ENCODE measurements around the gene ZFP69B. TPM values are rescaled to one million over a fixed set of nuclear protein-coding genes. Genes with fewer than 3 reads are reported as not detected.

The ZFP69B gene
- total RNA-seq = 1 to 10 TPM; 5.4 to 5.9 TPM

GRCh38 chr1:40449684-40450494 is at the start of gene ZFP69B:
TSS of gene ZFP69B (plus strand) at chr1:40450476. CDS start at chr1:40450962, 486 bp downstream.
- CTCF ChIA-PET = interaction anchor here (0.6 to 2.2 kb wide), 5 partner anchors 45 to 306 kb away, joined by 3 to 9 read pairs (median 5); no protein-coding TSS in a partner anchor
- Mint-ChIP-seq H3K27me3 (no peaks in the 10 kb centered on the region), H3K27ac (peak within 1 kb of the TSS; percentile 82), H3K9me3 (peaks cover 48% of the 10 kb centered on the region), H3K4me1 (peaks cover 23% of the 10 kb centered on the region), H3K4me3 (peak within 1 kb of the TSS; percentile 78), H3K36me3 (ENCODE audit: low read depth) (peaks cover 57% of the 10 kb centered on the region)
- peak; percentile 90 for DNase-seq
- POLR2A ChIA-PET = interaction anchor here (0.9 to 2.5 kb wide), 15 partner anchors 9 to 309 kb away, joined by 3 to 14 read pairs (median 4); partner anchors contain the start of genes EXO5, SMAP2, ZFP69 and ZMPSTE24

- peak overlapping the region; percentile 54 for H3K27ac Mint-ChIP-seq
- no peak for DNase-seq
- no peaks in the 10 kb centered on the region for H3K9me3 Mint-ChIP-seq
- H3K27me3 Mint-ChIP-seq = no peaks in the 10 kb centered on the region
- H3K4me1 Mint-ChIP-seq = peaks cover 79% of the 10 kb centered on the region
- H3K36me3 Mint-ChIP-seq (ENCODE audit: low read depth) = peaks cover 55% of the 10 kb centered on the region
- ChIA-PET POLR2A (interaction anchor here (28.4 kb wide), 1 partner anchor 20 kb away, joined by 997 read pairs; the partner anchor contains the start of gene SMAP2), CTCF (interaction anchor here (0.8 to 3.8 kb wide), 4 partner anchors 17 to 323 kb away, joined by 3 to 24 read pairs (median 16); partner anchors contain the start of gene SMAP2)
- H3K4me3 Mint-ChIP-seq = peak overlapping the region; percentile 1
Measured at GRCh38 chr1:40401473-40402201, 48.6 kb upstream of the ZFP69B start.

DNA sequence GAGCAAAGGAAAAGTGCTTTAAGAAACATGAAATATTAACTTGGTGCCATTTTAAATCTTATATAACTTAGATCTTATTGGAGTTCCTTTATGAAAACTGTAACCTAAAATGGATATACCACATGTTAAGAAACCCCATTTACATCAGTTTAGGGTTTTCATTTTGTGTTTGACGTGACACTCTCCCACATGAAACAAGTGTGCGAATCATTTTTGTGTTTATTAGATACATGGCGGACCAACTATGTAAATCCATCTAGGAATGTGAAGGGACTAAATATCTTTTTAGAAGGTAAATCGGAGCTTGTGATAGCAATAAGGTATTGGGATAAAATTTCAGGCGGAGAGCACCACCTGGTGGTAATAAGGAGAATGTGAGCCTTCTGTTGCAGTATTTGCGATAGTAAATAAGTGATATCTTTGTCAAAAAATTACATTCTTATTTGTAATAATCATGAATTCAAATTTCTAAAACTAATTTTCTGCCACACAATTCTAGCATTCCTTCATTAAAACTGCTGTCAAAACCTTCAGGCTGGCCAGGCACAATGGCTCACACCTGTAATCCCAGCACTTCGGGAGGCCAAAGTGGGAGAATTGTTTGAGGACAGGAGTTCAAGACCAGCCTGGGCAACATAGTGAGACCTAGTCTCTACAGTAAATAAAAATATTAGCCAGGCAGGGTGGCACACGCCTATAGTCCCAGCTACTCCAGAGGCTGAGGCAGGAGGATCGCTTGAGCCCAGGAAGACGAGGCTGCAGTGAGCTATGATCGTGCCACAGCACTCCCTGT is 45.4 kb upstream of the ZFP69B start:
- H3K27ac Mint-ChIP-seq = peak overlapping the region; percentile 17
- H3K4me1 Mint-ChIP-seq = peaks cover 54% of the 10 kb centered on the region
- CTCF ChIA-PET = interaction anchor here (0.6 to 5.4 kb wide), 27 partner anchors 12 to 444 kb away, joined by 3 to 59 read pairs (median 5); partner anchors contain the start of genes COL9A2, RLF, SMAP2 and ZFP69B
- POLR2A ChIA-PET = interaction anchor here (0.6 to 28.4 kb wide), 6 partner anchors 10 to 163 kb away, joined by 3 to 997 read pairs (median 4); partner anchors contain the start of genes COL9A2 and SMAP2
- H3K36me3 Mint-ChIP-seq (ENCODE audit: low read depth) = peaks cover 55% of the 10 kb centered on the region
- DNase-seq = peak; percentile 47
- no peaks in the 10 kb centered on the region for H3K27me3 Mint-ChIP-seq
- H3K9me3 Mint-ChIP-seq = no peaks in the 10 kb centered on the region
- no peak overlapping the region for H3K4me3 Mint-ChIP-seq

DNA sequence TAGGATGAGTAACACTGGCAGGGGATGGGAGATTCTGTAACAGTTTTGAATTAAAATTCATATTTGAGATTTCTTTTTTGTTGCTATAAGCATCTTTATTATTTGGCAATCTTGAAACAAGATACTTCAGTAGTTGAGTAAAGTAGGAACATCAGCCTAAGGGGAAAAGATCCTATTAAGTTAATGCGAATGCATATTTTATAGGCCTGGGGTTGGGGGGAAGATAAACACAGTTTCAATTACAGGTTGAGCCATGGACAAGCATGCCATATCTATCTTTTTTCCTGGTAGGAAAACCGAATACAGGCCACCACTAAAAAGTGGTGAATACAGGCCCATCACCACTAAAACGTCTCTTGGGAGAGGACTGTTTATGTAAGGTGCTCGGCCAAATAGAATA is 44.5 kb upstream of the ZFP69B start:
- H3K9me3 Mint-ChIP-seq = no peaks in the 10 kb centered on the region
- no peak for DNase-seq
- peak overlapping the region; percentile 9 for H3K27ac Mint-ChIP-seq
- H3K4me1 Mint-ChIP-seq = peaks cover 45% of the 10 kb centered on the region
- H3K27me3 Mint-ChIP-seq = no peaks in the 10 kb centered on the region
- ChIA-PET POLR2A (interaction anchor here (0.6 to 28.4 kb wide), 2 partner anchors 24 to 164 kb away, joined by 3 to 997 read pairs; partner anchors contain the start of gene SMAP2), CTCF (interaction anchor here (1.1 to 5.4 kb wide), 12 partner anchors 13 to 263 kb away, joined by 3 to 59 read pairs (median 19); partner anchors contain the start of genes SMAP2 and ZMPSTE24)
- H3K4me3 Mint-ChIP-seq = no peak overlapping the region
- peaks cover 55% of the 10 kb centered on the region for H3K36me3 Mint-ChIP-seq (ENCODE audit: low read depth)

DNA sequence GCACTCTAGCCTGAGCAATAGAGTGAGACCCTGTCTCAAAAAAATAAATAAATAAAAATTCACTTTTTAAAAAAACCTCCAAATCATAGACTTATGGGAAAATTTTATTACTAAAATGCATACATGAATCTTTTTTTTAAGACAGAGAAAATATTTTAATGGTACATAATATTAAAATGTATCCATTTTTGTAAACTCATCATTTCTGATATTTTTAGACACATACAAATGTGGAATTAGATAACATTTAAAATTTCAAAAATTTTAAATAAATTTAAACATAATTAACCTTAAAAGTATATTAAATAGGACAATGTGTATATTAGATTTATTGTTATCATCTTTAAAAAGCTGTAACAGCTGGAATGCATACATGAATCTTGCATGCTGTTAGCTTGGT is 42.8 kb upstream of the ZFP69B start:
- CTCF ChIA-PET = interaction anchor here (0.6 to 5.4 kb wide), 5 partner anchors 69 to 268 kb away, joined by 3 to 34 read pairs (median 3); no protein-coding TSS in a partner anchor
- no peak for DNase-seq
- no peak overlapping the region for H3K27ac Mint-ChIP-seq
- no peak overlapping the region for H3K4me3 Mint-ChIP-seq
- peaks cover 59% of the 10 kb centered on the region for H3K36me3 Mint-ChIP-seq (ENCODE audit: low read depth)
- H3K9me3 Mint-ChIP-seq = no peaks in the 10 kb centered on the region
- peaks cover 30% of the 10 kb centered on the region for H3K4me1 Mint-ChIP-seq
- no peaks in the 10 kb centered on the region for H3K27me3 Mint-ChIP-seq
- POLR2A ChIA-PET = interaction anchor here (28.4 kb wide), 1 partner anchor 26 kb away, joined by 997 read pairs; the partner anchor contains the start of gene SMAP2

DNA sequence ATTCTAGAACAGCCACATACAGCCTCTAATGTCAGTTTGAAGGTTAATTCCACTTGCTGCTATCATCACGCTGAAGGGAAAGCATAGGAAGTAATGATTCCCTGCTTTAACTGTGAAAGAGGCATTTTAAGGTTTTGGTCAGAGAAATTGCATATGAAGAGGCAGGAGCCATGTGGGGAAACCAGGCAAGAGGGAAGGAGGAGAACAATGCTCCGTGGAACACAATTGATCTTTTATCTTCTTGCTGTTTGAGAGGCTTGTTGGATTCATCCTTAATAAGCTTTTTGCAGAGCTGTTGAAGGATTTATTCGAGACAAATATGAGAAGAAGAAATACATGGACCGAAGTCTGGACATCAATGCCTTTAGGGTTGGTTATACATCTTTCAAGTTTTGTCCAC is 40.8 kb upstream of the ZFP69B start:
- Mint-ChIP-seq H3K27me3 (no peaks in the 10 kb centered on the region), H3K4me3 (no peak overlapping the region), H3K9me3 (no peaks in the 10 kb centered on the region), H3K36me3 (ENCODE audit: low read depth) (peaks cover 72% of the 10 kb centered on the region), H3K27ac (no peak overlapping the region), H3K4me1 (peaks cover 24% of the 10 kb centered on the region)
- POLR2A ChIA-PET = interaction anchor here (1.3 kb wide), 1 partner anchor 23 kb away, joined by 4 read pairs; no protein-coding TSS in a partner anchor
- CTCF ChIA-PET = no interaction called here
- no peak for DNase-seq

GRCh38 chr1:40411294-40411693 is 39.0 kb upstream of the ZFP69B start:
- Mint-ChIP-seq H3K27me3 (no peaks in the 10 kb centered on the region), H3K36me3 (ENCODE audit: low read depth) (peaks cover 83% of the 10 kb centered on the region), H3K4me1 (peaks cover 18% of the 10 kb centered on the region), H3K4me3 (no peak overlapping the region), H3K27ac (no peak overlapping the region), H3K9me3 (no peaks in the 10 kb centered on the region)
- CTCF ChIA-PET = interaction anchor here (0.8 to 1.5 kb wide), 3 partner anchors 69 to 259 kb away, joined by 3 to 7 read pairs (median 4); no protein-coding TSS in a partner anchor
- no peak for DNase-seq
- POLR2A ChIA-PET = no interaction called here

DNA sequence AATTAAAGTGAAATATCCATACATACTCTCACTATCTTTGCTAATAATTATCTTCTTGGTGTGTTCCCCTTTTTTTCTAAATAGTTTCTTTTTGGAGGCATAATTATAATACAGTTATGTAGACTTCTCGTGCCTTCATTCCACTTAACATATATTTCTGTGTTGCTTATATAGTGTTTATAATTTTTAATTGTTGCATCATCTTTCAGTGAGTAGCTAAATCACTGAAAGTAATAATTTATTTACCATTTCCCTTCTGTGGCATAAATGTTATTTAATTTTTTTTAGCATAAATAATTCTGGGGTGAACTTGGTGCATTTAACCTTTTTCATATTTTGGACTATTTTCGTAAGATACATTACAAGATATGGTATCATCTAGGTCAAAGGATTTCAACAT is 38.4 kb upstream of the ZFP69B start:
- ChIA-PET POLR2A (no interaction called here), CTCF (interaction anchor here (1.1 to 1.5 kb wide), 2 partner anchors 73 to 260 kb away, joined by 3 to 7 read pairs; no protein-coding TSS in a partner anchor)
- Mint-ChIP-seq H3K27ac (no peak overlapping the region), H3K4me1 (peaks cover 18% of the 10 kb centered on the region), H3K36me3 (ENCODE audit: low read depth) (peaks cover 83% of the 10 kb centered on the region), H3K4me3 (no peak overlapping the region), H3K9me3 (no peaks in the 10 kb centered on the region), H3K27me3 (no peaks in the 10 kb centered on the region)
- no peak for DNase-seq

GRCh38 chr1:40413527-40414252 is 36.6 kb upstream of the ZFP69B start:
- Mint-ChIP-seq H3K4me1 (peaks cover 20% of the 10 kb centered on the region), H3K36me3 (ENCODE audit: low read depth) (peaks cover 93% of the 10 kb centered on the region)
- CTCF ChIA-PET = interaction anchor here (3.0 kb wide), 1 partner anchor 99 kb away, joined by 7 read pairs; no protein-coding TSS in a partner anchor

DNA sequence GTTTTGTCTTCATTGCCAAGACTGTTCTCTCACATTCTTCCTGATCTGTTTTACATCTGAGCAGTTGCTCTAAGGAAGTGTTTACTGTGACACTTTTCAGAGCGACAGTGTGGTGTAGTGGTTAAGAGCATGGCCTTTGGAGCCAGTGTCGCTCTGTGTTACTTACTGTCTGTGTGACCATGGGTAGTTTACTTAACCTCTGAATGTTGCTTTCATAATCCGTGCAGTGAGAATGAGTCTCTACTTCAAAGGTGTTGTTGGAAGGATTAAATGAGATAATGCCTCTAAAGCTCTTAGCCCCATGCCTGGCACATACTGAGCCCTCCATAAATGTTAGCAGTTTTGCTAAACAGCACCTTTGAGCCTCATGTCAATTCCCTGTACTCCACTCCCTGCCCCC is 35.9 kb upstream of the ZFP69B start:
- POLR2A ChIA-PET = no interaction called here
- CTCF ChIA-PET = interaction anchor here (3.0 kb wide), 1 partner anchor 99 kb away, joined by 7 read pairs; no protein-coding TSS in a partner anchor
- no peaks in the 10 kb centered on the region for H3K9me3 Mint-ChIP-seq
- H3K4me3 Mint-ChIP-seq = no peak overlapping the region
- DNase-seq = no peak
- peaks cover 91% of the 10 kb centered on the region for H3K36me3 Mint-ChIP-seq (ENCODE audit: low read depth)
- peak overlapping the region; percentile 11 for H3K27ac Mint-ChIP-seq
- H3K4me1 Mint-ChIP-seq = peaks cover 20% of the 10 kb centered on the region
- no peaks in the 10 kb centered on the region for H3K27me3 Mint-ChIP-seq

More at GRCh38 chr1:40413527-40414252, 36.6 kb upstream of the ZFP69B start:
- POLR2A ChIA-PET = no interaction called here
- Mint-ChIP-seq H3K27ac (peak overlapping the region; percentile 66), H3K27me3 (no peaks in the 10 kb centered on the region), H3K4me3 (no peak overlapping the region), H3K9me3 (no peaks in the 10 kb centered on the region)
- DNase-seq = no peak

DNA sequence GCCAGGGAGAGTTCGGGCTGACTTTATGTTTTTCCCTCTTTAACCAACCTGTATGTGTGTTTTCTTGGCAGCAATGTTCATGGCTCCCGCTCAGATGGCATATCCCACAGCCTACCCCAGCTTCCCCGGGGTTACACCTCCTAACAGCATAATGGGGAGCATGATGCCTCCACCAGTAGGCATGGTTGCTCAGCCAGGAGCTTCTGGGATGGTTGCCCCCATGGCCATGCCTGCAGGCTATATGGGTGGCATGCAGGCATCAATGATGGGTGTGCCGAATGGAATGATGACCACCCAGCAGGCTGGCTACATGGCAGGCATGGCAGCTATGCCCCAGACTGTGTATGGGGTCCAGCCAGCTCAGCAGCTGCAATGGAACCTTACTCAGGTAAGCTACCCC is 33.6 kb upstream of the ZFP69B start:
- CTCF ChIA-PET = interaction anchor here (3.0 kb wide), 1 partner anchor 102 kb away, joined by 7 read pairs; no protein-coding TSS in a partner anchor
- Mint-ChIP-seq H3K9me3 (no peaks in the 10 kb centered on the region), H3K36me3 (ENCODE audit: low read depth) (peaks cover 93% of the 10 kb centered on the region), H3K4me1 (peaks cover 25% of the 10 kb centered on the region), H3K4me3 (no peak overlapping the region), H3K27me3 (no peaks in the 10 kb centered on the region), H3K27ac (no peak overlapping the region)
- POLR2A ChIA-PET = no interaction called here
- DNase-seq = no peak

Measured in activated CD4-positive, alpha-beta memory T cell treated with anti-CD3 and anti-CD28 coated beads, Interleukin-2, amount 10 ng/mL, durations not matched to agents 7 days and 5 days (primary cell).